ENCODE results near the gene CYP4F12. TPM values are rescaled to one million over a fixed set of nuclear protein-coding genes. Genes with fewer than 3 reads are reported as not detected.

Gene CYP4F12
- not detected for total RNA-seq (ENCODE audit: unreplicated experiment)
- long read RNA-seq = 0 reads

GRCh38 chr19:15672580-15673175 is at the start of gene CYP4F12:
TSS of gene CYP4F12 (plus strand) at chr19:15673087. CDS start at chr19:15673530, 443 bp downstream.
- H3K27ac Mint-ChIP-seq (ENCODE audit: unreplicated experiment) = no peak within 1 kb of the TSS
- TF ChIP-seq, protein P1, sequence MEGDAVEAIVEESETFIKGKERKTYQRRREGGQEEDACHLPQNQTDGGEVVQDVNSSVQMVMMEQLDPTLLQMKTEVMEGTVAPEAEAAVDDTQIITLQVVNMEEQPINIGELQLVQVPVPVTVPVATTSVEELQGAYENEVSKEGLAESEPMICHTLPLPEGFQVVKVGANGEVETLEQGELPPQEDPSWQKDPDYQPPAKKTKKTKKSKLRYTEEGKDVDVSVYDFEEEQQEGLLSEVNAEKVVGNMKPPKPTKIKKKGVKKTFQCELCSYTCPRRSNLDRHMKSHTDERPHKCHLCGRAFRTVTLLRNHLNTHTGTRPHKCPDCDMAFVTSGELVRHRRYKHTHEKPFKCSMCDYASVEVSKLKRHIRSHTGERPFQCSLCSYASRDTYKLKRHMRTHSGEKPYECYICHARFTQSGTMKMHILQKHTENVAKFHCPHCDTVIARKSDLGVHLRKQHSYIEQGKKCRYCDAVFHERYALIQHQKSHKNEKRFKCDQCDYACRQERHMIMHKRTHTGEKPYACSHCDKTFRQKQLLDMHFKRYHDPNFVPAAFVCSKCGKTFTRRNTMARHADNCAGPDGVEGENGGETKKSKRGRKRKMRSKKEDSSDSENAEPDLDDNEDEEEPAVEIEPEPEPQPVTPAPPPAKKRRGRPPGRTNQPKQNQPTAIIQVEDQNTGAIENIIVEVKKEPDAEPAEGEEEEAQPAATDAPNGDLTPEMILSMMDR (IDR thresholded peaks at IDR 0.05; ENCODE audit: partially characterized antibody, unreplicated experiment) = no peak
- H3K27me3 Mint-ChIP-seq (ENCODE audit: unreplicated experiment) = peaks cover 10% of the 10 kb centered on the region
- DNase-seq = no peak
- H3K4me3 Mint-ChIP-seq (ENCODE audit: unreplicated experiment) = no peak within 1 kb of the TSS
- peaks cover 9% of the 10 kb centered on the region for H3K36me3 Mint-ChIP-seq (ENCODE audit: unreplicated experiment)
- peaks cover 5% of the 10 kb centered on the region for H3K9me3 Mint-ChIP-seq (ENCODE audit: unreplicated experiment)
- H3K4me1 Mint-ChIP-seq (ENCODE audit: low read depth, unreplicated experiment) = no peaks in the 10 kb centered on the region

GRCh38 chr19:15623711-15624318 is 49.1 kb upstream of the CYP4F12 start:
- no peak for DNase-seq
- Mint-ChIP-seq H3K4me3 (ENCODE audit: unreplicated experiment) (no peak overlapping the region), H3K27me3 (ENCODE audit: unreplicated experiment) (peaks cover 5% of the 10 kb centered on the region), H3K4me1 (ENCODE audit: low read depth, unreplicated experiment) (no peaks in the 10 kb centered on the region), H3K36me3 (ENCODE audit: unreplicated experiment) (no peaks in the 10 kb centered on the region), H3K9me3 (ENCODE audit: unreplicated experiment) (peaks cover 6% of the 10 kb centered on the region), H3K27ac (ENCODE audit: unreplicated experiment) (no peak overlapping the region)
- TF ChIP-seq, protein P1 (IDR thresholded peaks at IDR 0.05; ENCODE audit: partially characterized antibody, unreplicated experiment) = no peak

DNA sequence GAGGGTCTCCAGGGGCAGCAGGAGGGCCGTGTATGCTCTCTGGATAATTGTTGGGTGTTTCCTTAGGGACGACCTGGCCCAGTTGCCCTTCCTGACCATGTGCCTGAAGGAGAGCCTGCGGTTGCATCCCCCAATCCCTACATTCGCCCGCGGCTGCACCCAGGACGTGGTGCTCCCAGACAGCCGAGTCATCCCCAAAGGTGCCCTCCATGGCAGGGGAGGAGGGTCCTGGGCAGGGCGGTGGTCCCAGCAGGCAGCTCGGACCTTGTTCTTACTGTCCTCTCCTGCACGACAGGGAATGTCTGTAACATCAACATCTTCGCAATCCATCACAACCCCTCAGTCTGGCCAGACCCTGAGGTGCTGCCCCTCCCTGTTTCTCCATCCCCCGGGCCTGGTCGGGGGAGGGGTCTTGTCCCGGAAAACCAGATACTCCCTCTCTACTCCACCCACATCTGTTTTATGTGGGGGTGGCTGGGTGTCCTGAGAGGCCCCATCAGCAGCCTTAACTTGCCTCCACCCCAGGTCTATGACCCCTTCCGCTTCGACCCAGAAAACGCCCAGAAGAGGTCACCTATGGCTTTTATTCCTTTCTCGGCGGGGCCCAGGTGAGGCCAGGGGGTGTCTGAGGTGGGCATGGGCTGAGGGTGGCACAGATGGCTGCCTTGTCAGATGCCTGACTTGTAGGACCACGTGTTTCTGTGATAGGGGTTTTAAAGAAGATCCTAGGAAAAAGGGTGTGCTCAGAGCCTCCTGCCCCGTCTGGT is 44.5 kb upstream of the CYP4F12 start:
- TF ChIP-seq, protein P1 (IDR thresholded peaks at IDR 0.05; ENCODE audit: partially characterized antibody, unreplicated experiment) = no peak
- no peak for DNase-seq
- Mint-ChIP-seq H3K4me3 (ENCODE audit: unreplicated experiment) (no peak overlapping the region), H3K4me1 (ENCODE audit: low read depth, unreplicated experiment) (no peaks in the 10 kb centered on the region), H3K27me3 (ENCODE audit: unreplicated experiment) (peaks cover 5% of the 10 kb centered on the region), H3K36me3 (ENCODE audit: unreplicated experiment) (no peaks in the 10 kb centered on the region), H3K9me3 (ENCODE audit: unreplicated experiment) (peaks cover 2% of the 10 kb centered on the region), H3K27ac (ENCODE audit: unreplicated experiment) (no peak overlapping the region)

DNA sequence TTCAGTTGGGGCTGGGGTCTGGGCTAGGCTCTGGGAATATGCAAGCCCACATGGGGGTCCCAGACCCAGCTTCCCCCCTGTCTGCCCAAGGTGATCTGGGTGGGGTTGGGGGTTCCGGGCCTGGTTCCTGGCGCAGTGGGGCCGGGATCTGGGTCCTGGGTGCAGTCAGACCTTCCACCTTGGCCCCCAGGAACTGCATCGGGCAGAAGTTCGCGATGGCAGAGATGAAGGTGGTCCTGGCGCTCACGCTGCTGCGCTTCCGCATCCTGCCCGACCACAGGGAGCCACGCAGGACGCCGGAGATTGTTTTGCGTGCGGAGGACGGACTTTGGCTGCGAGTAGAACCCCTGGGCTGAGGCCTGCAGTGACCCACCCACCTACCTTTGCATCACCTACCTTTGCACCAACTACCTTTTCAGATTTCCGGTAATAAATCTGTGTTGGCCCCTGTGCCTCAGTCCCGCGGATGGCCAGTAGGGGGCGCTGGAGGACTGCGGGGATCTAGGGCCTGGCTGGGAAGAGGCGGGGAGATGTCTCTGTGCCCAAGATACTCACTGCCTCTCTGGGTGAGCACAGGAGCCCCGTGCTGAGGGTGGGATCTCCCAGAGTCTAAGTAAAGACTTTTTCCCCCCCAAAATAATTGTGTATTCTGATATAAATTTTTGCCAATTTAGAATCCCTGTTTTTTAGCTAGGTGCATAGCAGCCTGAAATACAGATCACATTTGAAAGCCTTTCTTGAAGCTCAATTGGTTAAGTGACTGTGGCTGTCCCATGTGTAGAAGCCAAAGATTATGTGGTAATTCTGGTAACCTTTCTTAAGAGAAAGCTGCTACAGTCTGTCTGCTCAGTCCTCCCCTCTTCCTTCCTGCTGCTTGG is 43.6 kb upstream of the CYP4F12 start:
- Mint-ChIP-seq H3K27ac (ENCODE audit: unreplicated experiment) (no peak overlapping the region), H3K36me3 (ENCODE audit: unreplicated experiment) (no peaks in the 10 kb centered on the region), H3K4me3 (ENCODE audit: unreplicated experiment) (no peak overlapping the region), H3K4me1 (ENCODE audit: low read depth, unreplicated experiment) (no peaks in the 10 kb centered on the region), H3K27me3 (ENCODE audit: unreplicated experiment) (peaks cover 5% of the 10 kb centered on the region), H3K9me3 (ENCODE audit: unreplicated experiment) (peaks cover 2% of the 10 kb centered on the region)
- TF ChIP-seq, protein P1 (IDR thresholded peaks at IDR 0.05; ENCODE audit: partially characterized antibody, unreplicated experiment) = peak; percentile 84
- peak; percentile 80 for DNase-seq
